SKM-1 treated with dmso at 0.1 percent for 144 hours (cell line): Measurements from ENCODE around the gene HHATL.
A peak's percentile ranks its signal among the peaks of the same experiment; 100 is the strongest.

ENCODE experiments used
- DNase-seq: peaks from one replicate; lab custom pipeline; 2025; ENCODE audit not compliant: unreplicated experiment; lab: John Stamatoyannopoulos, UW

The HHATL gene

GRCh38 chr3:42702066-42702951 is at the start of gene HHATL:
TSS of gene HHATL (minus strand) at chr3:42702798. CDS start at chr3:42700826, 1,972 bp downstream.
- no peak for DNase-seq

GRCh38 chr3:42751609-42752008 is 49.0 kb upstream of the HHATL start:
- DNase-seq, result no peak

- no peak for DNase-seq
These were observed 48.2 kb upstream of the HHATL start for GRCh38 chr3:42750834-42751233.

- DNase-seq, result peak; percentile 83
These were observed 47.2 kb upstream of the HHATL start for GRCh38 chr3:42749753-42750231.

GRCh38 chr3:42749025-42749752 is 46.6 kb upstream of the HHATL start:
- DNase-seq, result no peak

- no peak for DNase-seq
These were observed 45.0 kb upstream of the HHATL start for GRCh38 chr3:42747581-42747980.

- DNase-seq, result no peak
These were observed 44.2 kb upstream of the HHATL start for GRCh38 chr3:42746455-42747450.

- DNase-seq, result no peak
These were observed 43.3 kb upstream of the HHATL start for GRCh38 chr3:42745776-42746454.

- no peak for DNase-seq
These were observed 42.7 kb upstream of the HHATL start for GRCh38 chr3:42745291-42745745.

- no peak for DNase-seq
These were observed 40.8 kb upstream of the HHATL start for GRCh38 chr3:42743204-42743995.

- no peak for DNase-seq
These were observed 40.1 kb upstream of the HHATL start for GRCh38 chr3:42742688-42743087.

- DNase-seq, result no peak
These were observed 39.7 kb upstream of the HHATL start for GRCh38 chr3:42742259-42742658.

GRCh38 chr3:42741796-42742195 is 39.2 kb upstream of the HHATL start:
- DNase-seq, result no peak

- no peak for DNase-seq
These were observed 37.0 kb upstream of the HHATL start for GRCh38 chr3:42739401-42740158.

- no peak for DNase-seq
These were observed 33.9 kb upstream of the HHATL start for GRCh38 chr3:42736531-42736930.

- no peak for DNase-seq
These were observed 33.5 kb upstream of the HHATL start for GRCh38 chr3:42736081-42736480.

GRCh38 chr3:42735615-42736014 is 33.0 kb upstream of the HHATL start:
- DNase-seq, result no peak

- DNase-seq, result no peak
These were observed 32.4 kb upstream of the HHATL start for GRCh38 chr3:42735019-42735418.
